WTC11 (cell line): ENCODE results near the gene TNC.

Source experiments
- SP1 ChIP-seq: sonication (generic); formaldehyde crosslinking; conservative IDR thresholded peaks from 2 replicates; pipeline ENCODE4 v1.8.1; 2022; ENCODE audit warnings: missing genetic modification reagents
- TF ChIP-seq, protein P1 (sequence below): sonication (generic); formaldehyde crosslinking; IDR thresholded peaks from 2 replicates; pipeline ENCODE4 v1.8.1; 2022; ENCODE audit warnings: low read depth, mild to moderate bottlenecking, moderate library complexity, missing genetic modification reagents, borderline replicate concordance

DNA sequence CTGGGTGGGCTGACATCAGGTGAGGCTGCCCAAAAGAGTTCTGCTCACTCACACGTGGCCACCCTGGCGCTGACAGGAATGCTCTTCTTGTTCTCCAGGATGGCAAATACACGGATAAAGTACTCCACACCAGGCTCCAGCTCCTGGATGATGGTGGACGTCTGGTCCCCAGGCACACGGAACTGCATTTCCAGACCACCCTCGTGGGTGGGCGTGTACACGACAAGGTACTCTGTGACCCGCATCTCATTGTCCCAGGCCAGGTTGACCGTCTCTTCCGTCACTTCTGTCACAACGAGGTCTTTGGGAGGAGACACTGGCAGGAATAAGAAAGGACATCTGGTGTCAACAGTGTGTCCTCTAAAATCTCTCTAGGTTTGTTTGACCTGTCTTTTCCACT is 33.8 kb downstream of the TNC start:
- no peak for TF ChIP-seq SP1 (CRISPR knock-in tag)
- TF ChIP-seq, protein P1, sequence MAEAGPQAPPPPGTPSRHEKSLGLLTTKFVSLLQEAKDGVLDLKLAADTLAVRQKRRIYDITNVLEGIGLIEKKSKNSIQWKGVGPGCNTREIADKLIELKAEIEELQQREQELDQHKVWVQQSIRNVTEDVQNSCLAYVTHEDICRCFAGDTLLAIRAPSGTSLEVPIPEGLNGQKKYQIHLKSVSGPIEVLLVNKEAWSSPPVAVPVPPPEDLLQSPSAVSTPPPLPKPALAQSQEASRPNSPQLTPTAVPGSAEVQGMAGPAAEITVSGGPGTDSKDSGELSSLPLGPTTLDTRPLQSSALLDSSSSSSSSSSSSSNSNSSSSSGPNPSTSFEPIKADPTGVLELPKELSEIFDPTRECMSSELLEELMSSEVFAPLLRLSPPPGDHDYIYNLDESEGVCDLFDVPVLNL (CRISPR knock-in tag) = no peak
